ENCODE measurements around the gene SLC7A7. TPM values are rescaled to one million over a fixed set of nuclear protein-coding genes. Genes with fewer than 3 reads are reported as not detected.

SLC7A7 gene
- total and polyA plus RNA-seq, 2 of the 13 experiments (the other 11 are each of a cell fraction or from before 2014, with no cell fraction given): 0.13 to 0.63 TPM

- no peak; the same call in 1 of the 2 replicates for TF ChIP-seq THAP9 (CRISPR knock-in tag; IDR thresholded peaks at IDR 0.05; ENCODE audit: borderline replicate concordance)
- no peak for TF ChIP-seq TGIF2 (CRISPR knock-in tag; IDR thresholded peaks at IDR 0.05)
- TF ChIP-seq NFRKB (IDR thresholded peaks at IDR 0.05): no peak
- TF ChIP-seq ZBTB20 (CRISPR knock-in tag; IDR thresholded peaks at IDR 0.05; ENCODE audit: borderline replicate concordance, low read depth): no peak
- TF ChIP-seq ZMYM3 (CRISPR knock-in tag; IDR thresholded peaks at IDR 0.05): no peak; the same call in 1 of the 2 replicates
- TF ChIP-seq HINFP (CRISPR knock-in tag; IDR thresholded peaks at IDR 0.05; ENCODE audit: low read depth): peak; percentile 81
- no peak for TF ChIP-seq ZNF121 (CRISPR knock-in tag; IDR thresholded peaks at IDR 0.05)
- TF ChIP-seq ZBTB40 (IDR thresholded peaks at IDR 0.05): no peak
- peak; percentile 68 for TF ChIP-seq ZBTB40 (CRISPR knock-in tag; IDR thresholded peaks at IDR 0.05)
- TF ChIP-seq ZNF773 (CRISPR knock-in tag; IDR thresholded peaks at IDR 0.05; ENCODE audit: borderline replicate concordance): peak; percentile 34; the same call in 1 of the 2 replicates
- TF ChIP-seq HHEX (CRISPR knock-in tag; IDR thresholded peaks at IDR 0.05): no peak
- no peak for TF ChIP-seq KLF15 (CRISPR knock-in tag; IDR thresholded peaks at IDR 0.05; ENCODE audit: borderline replicate concordance)
- 0 out of 2 replicates have a peak, but pooled peaks have one; percentile 59 for TF ChIP-seq ZFYVE20 (CRISPR knock-in tag; IDR thresholded peaks at IDR 0.05; ENCODE audit: borderline replicate concordance, low read depth)
- TF ChIP-seq ZNF362 (CRISPR knock-in tag; IDR thresholded peaks at IDR 0.05; ENCODE audit: borderline replicate concordance): no peak
- no peak for TF ChIP-seq DNMT1 (CRISPR knock-in tag; IDR thresholded peaks at IDR 0.05)
Measured at GRCh38 chr14:22837114-22837749, 22.0 kb upstream of the SLC7A7 start (continued).

Data from HepG2 (cell line).